Activated T-cell treated with anti-CD3 and anti-CD28 coated beads, Interleukin-2, amount 50 U/mL, for 72 hours (primary cell): ENCODE data around the gene FKBP14. TPM values are rescaled to one million over a fixed set of nuclear protein-coding genes. Genes with fewer than 3 reads are reported as not detected.
"Not testable (repeated sequence)": the region's sequence is repeated elsewhere in the genome, so short reads cannot be mapped to it uniquely, and the experiment has no call there.

Experiments used
- ATAC-seq, 2 donors: fragments of 150-1000 bp; cut with Tn5 transposase; replicated peaks in 1 of 2; 2 replicates each; pipeline ENCODE4 v1.10.0; 2021; ENCODE audit warnings: moderate library complexity in 2 of 2, mild to moderate bottlenecking in 1 of 2
- DNase-seq, 2 donors: peaks; one replicate each; pipeline ENCODE4 v3.0.0; 2021 to 2022; ENCODE audit warnings: mixed read lengths in 1 of 2
- H3K27ac Mint-ChIP-seq: one replicate; pipeline ENCODE4 v1.8.0; 2022; ENCODE audit warnings: mild to moderate bottlenecking, moderate library complexity, mixed read lengths
- H3K27me3 Mint-ChIP-seq: one replicate; pipeline ENCODE4 v1.8.0; 2022; ENCODE audit warnings: low read depth, mixed read lengths
- H3K36me3 Mint-ChIP-seq, 2 donors: one replicate each; pipeline ENCODE4 v1.8.0; 2022; ENCODE audit warnings: mixed read lengths in 2 of 2, mild to moderate bottlenecking in 1 of 2; ENCODE audit not compliant: insufficient read depth in 2 of 2
- H3K4me1 Mint-ChIP-seq: one replicate; pipeline ENCODE4 v1.8.0; 2022; ENCODE audit warnings: low read depth, mixed read lengths
- H3K4me3 Mint-ChIP-seq, 2 donors: one replicate each; pipeline ENCODE4 v1.8.0; 2022; ENCODE audit warnings: mild to moderate bottlenecking in 2 of 2, mixed read lengths in 2 of 2, moderate library complexity in 2 of 2
- H3K9me3 Mint-ChIP-seq, 2 donors: one replicate each; pipeline ENCODE4 v1.8.0; 2022; ENCODE audit warnings: mixed read lengths in 2 of 2
- total RNA-seq, 2 donors: library from RNA; stranded (reverse); gene quantifications; one replicate each; pipeline ENCODE4 v1.2.3, GENCODE V29; 2022

The FKBP14 gene
- 10 to 100 TPM; 13.3 to 13.6 TPM for total RNA-seq

GRCh38 chr7:30026229-30027064, at the start of gene FKBP14:
TSS of gene FKBP14 (minus strand) at chr7:30026702. CDS start at chr7:30026508, 194 bp downstream.
- peaks cover 41% of the 10 kb centered on the region for H3K4me1 Mint-ChIP-seq
- H3K27ac Mint-ChIP-seq, result peak within 1 kb of the TSS; percentile 91
- no peaks in the 10 kb centered on the region for H3K36me3 Mint-ChIP-seq
- DNase-seq (peak; percentile 90 to 93), ATAC-seq (peak; percentile 82 to 85)
- no peaks in the 10 kb centered on the region for H3K9me3 Mint-ChIP-seq
- H3K4me3 Mint-ChIP-seq, result no peak within 1 kb of the TSS
- no peaks in the 10 kb centered on the region for H3K27me3 Mint-ChIP-seq

DNA sequence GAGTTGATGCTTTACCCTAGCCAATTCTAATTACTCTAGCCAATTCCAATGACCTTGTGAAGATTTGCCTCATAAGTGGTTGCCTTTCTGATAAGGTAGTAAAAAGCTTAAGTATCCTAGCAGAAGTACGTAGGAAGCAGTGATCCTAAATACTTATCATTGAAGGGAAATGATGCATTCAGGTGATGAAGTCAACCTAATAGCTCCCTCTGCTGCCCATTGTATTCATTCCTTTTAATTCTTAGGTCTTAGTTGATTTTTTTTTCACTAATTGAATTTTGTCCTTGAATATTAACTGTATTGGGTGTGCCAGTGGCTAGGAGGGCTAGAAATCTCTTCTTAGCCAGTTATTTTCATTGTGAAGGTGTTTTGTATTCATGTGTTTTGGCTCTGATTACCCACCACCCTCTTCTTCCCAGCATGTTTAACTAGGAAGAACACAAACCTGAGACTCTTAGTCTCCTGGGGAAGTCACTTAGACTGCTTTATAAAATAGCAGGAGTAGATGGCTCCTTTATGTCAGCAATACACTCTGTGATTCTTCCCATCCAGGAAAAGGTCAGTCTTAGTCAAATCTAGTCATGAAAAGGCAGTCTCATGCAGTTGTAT, 48.0 kb upstream of the FKBP14 start:
- H3K27ac Mint-ChIP-seq, result no peak overlapping the region
- H3K36me3 Mint-ChIP-seq, result no peaks in the 10 kb centered on the region
- ATAC-seq (no peak), DNase-seq (no peak)
- H3K9me3 Mint-ChIP-seq, result no peaks in the 10 kb centered on the region
- H3K4me3 Mint-ChIP-seq, result no peak overlapping the region
- no peaks in the 10 kb centered on the region for H3K4me1 Mint-ChIP-seq
- no peaks in the 10 kb centered on the region for H3K27me3 Mint-ChIP-seq

- no peak for ATAC-seq
- no peaks in the 10 kb centered on the region for H3K4me1 Mint-ChIP-seq
- H3K27ac Mint-ChIP-seq, result no peak overlapping the region
- no peaks in the 10 kb centered on the region for H3K27me3 Mint-ChIP-seq
- no peaks in the 10 kb centered on the region for H3K36me3 Mint-ChIP-seq
- no peaks in the 10 kb centered on the region for H3K9me3 Mint-ChIP-seq
- DNase-seq, result no peak
- no peak overlapping the region for H3K4me3 Mint-ChIP-seq
Measured at GRCh38 chr7:30072735-30073134, 46.2 kb upstream of the FKBP14 start.

GRCh38 chr7:30070052-30070451, 43.5 kb upstream of the FKBP14 start:
- no peaks in the 10 kb centered on the region for H3K27me3 Mint-ChIP-seq
- H3K27ac Mint-ChIP-seq, result peak overlapping the region; percentile 5
- no peaks in the 10 kb centered on the region for H3K9me3 Mint-ChIP-seq
- DNase-seq (no peak), ATAC-seq (no peak)
- H3K4me1 Mint-ChIP-seq, result no peaks in the 10 kb centered on the region
- H3K36me3 Mint-ChIP-seq, result no peaks in the 10 kb centered on the region
- H3K4me3 Mint-ChIP-seq, result no peak overlapping the region

- ATAC-seq (no peak), DNase-seq (no peak)
- H3K27me3 Mint-ChIP-seq, result no peaks in the 10 kb centered on the region
- H3K4me1 Mint-ChIP-seq, result no peaks in the 10 kb centered on the region
- H3K9me3 Mint-ChIP-seq, result no peaks in the 10 kb centered on the region
- no peak overlapping the region for H3K4me3 Mint-ChIP-seq
- no peak overlapping the region for H3K27ac Mint-ChIP-seq
- no peaks in the 10 kb centered on the region for H3K36me3 Mint-ChIP-seq
Measured at GRCh38 chr7:30069096-30069867, 42.8 kb upstream of the FKBP14 start.

- DNase-seq (no peak), ATAC-seq (no peak)
- H3K4me1 Mint-ChIP-seq, result no peaks in the 10 kb centered on the region
- H3K27me3 Mint-ChIP-seq, result no peaks in the 10 kb centered on the region
- no peak overlapping the region for H3K27ac Mint-ChIP-seq
- H3K9me3 Mint-ChIP-seq, result no peaks in the 10 kb centered on the region
- no peak overlapping the region for H3K4me3 Mint-ChIP-seq
- no peaks in the 10 kb centered on the region for H3K36me3 Mint-ChIP-seq
Measured at GRCh38 chr7:30068117-30068516, 41.6 kb upstream of the FKBP14 start.

DNA sequence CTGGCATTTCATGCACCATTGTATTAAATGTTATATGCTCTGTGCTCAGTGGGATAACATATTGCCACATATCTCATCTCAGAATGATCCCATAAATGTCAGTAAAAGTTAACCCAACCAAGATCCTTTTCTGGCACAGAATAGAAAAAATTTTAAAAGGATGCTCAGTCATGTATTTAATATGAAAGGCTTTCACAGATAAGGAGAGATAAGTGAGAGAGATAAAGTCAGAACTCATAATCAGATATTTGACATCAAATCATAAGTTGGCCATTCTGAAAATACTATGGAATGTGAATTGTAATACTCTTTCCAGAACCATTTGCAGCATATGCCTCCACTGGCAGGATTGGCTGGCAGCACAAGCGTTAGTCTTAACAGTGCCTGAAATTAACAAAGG, 40.2 kb upstream of the FKBP14 start:
- peaks cover 0 to 3% of the 10 kb centered on the region in 2 donors for H3K36me3 Mint-ChIP-seq
- H3K27me3 Mint-ChIP-seq, result no peaks in the 10 kb centered on the region
- DNase-seq (no peak), ATAC-seq (no peak)
- no peak overlapping the region for H3K4me3 Mint-ChIP-seq
- H3K4me1 Mint-ChIP-seq, result no peaks in the 10 kb centered on the region
- no peak overlapping the region for H3K27ac Mint-ChIP-seq
- no peaks in the 10 kb centered on the region for H3K9me3 Mint-ChIP-seq

DNA sequence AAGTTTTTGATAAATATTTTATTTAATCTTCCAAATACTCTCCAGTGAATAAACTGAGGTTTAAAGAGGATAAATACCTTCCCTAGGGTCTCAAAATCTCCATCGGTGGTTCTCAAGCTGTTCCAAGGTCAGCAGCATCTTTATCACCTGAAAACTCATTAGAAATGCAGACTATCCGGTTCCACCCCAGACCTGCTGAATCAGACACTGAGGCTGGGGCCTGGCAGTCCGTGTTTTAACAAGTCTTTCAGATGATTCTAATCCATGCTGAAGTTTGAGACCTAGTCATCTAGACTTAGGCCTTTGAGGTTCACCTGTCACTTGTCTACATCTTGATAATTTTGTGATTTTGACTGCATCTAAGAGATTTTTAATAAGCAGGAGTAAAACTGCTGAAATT, 39.2 kb upstream of the FKBP14 start:
- ATAC-seq (no peak), DNase-seq (no peak)
- Mint-ChIP-seq H3K4me1 (no peaks in the 10 kb centered on the region), H3K27ac (no peak overlapping the region), H3K9me3 (no peaks in the 10 kb centered on the region), H3K36me3 (peaks cover 0 to 3% of the 10 kb centered on the region in 2 donors), H3K4me3 (no peak overlapping the region), H3K27me3 (no peaks in the 10 kb centered on the region)

- DNase-seq (no peak), ATAC-seq (peak; percentile 41 to 65)
- Mint-ChIP-seq H3K9me3 (no peaks in the 10 kb centered on the region), H3K36me3 (peaks cover 0 to 3% of the 10 kb centered on the region in 2 donors), H3K27ac (no peak overlapping the region), H3K4me1 (no peaks in the 10 kb centered on the region), H3K27me3 (no peaks in the 10 kb centered on the region), H3K4me3 (no peak overlapping the region)
Measured at GRCh38 chr7:30062587-30062986, 36.1 kb upstream of the FKBP14 start.

- not testable (repeated sequence) for H3K4me1 Mint-ChIP-seq, H3K27me3 Mint-ChIP-seq, H3K36me3 Mint-ChIP-seq, H3K4me3 Mint-ChIP-seq, H3K9me3 Mint-ChIP-seq, H3K27ac Mint-ChIP-seq
- ATAC-seq (peak; percentile 78), DNase-seq (peak; percentile 31 to 44)
Measured at GRCh38 chr7:30061786-30062185, 35.3 kb upstream of the FKBP14 start.

DNA sequence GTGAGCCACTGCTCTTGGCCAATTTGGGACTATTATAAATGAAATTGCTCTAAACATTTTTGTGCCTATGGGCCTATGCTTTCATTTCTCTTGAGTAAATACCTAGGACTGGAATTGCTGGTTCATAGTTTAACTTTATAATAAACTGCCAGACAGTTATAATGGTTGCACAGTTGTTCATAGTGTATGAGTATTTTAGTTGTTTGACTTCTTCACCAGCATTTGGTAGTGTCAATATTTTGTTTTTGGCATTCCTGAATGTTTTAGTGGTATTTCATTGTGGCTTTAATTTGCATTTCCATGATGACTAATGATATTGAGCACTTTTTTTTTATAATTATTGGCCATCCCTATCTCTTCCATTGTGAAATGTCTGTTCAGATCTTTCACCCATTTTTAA, 31.2 kb upstream of the FKBP14 start:
- Mint-ChIP-seq H3K4me3 (no peak overlapping the region), H3K27me3 (no peaks in the 10 kb centered on the region), H3K9me3 (no peaks in the 10 kb centered on the region), H3K4me1 (no peaks in the 10 kb centered on the region), H3K27ac (no peak overlapping the region), H3K36me3 (peaks cover 0 to 1% of the 10 kb centered on the region in 2 donors)
- DNase-seq, result no peak
- ATAC-seq, result no peak

DNA sequence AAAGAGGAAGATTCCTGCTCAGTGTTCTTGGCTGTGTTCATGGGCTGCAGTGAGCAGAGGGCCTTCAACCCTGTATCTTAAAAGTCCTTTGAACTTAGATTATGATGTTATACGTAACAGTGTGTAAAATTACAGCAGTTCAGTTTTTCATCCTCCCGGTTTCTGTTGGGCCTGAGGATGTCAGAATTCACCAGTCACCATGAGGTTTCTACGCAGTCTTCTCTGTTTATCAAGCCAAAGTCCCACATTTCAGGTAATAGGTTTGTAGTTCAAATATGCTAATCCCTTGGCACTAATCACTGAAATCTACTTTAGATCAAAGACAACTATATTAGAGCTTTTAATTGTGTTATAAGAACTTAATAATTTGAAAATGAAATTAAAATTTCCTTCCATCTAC, 26.6 kb upstream of the FKBP14 start:
- Mint-ChIP-seq H3K4me1 (no peaks in the 10 kb centered on the region), H3K27ac (no peak overlapping the region), H3K27me3 (no peaks in the 10 kb centered on the region), H3K9me3 (no peaks in the 10 kb centered on the region), H3K4me3 (no peak overlapping the region), H3K36me3 (peaks cover 0 to 2% of the 10 kb centered on the region in 2 donors)
- DNase-seq, result no peak
- ATAC-seq, result no peak

DNA sequence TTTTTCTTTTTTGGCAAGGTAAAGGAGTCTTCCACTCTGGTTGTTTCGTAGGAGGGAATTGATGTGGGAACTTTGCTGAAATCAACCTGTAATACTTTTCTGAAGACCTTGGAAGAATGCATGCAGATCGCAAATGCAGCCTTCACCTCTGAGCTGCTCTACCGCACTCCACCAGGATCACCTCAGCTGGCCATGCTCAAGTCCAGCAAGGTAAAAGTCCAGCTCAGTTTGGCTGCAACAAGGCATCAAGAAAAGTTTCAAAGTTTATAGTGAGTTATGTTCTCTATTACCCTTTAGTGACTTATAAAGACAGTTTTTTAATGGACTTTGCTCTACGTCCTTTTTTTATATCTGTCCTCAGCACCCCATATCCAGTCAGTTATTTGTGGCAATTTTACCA, 22.7 kb upstream of the FKBP14 start:
- Mint-ChIP-seq H3K36me3 (peaks cover 2 to 3% of the 10 kb centered on the region in 2 donors), H3K9me3 (no peaks in the 10 kb centered on the region), H3K27ac (no peak overlapping the region), H3K4me3 (no peak overlapping the region), H3K4me1 (no peaks in the 10 kb centered on the region), H3K27me3 (no peaks in the 10 kb centered on the region)
- ATAC-seq, result no peak
- no peak for DNase-seq
